Stimulated activated CD4-positive, alpha-beta T cell treated with anti-CD3 and anti-CD28 coated beads, Interleukin-12 subunit alpha, Interleukin-12 subunit beta, amount 100 ng/mL, for 4 hours (primary cell): ENCODE data around the gene CLDN4.
"Not testable (repeated sequence)": the region's sequence is repeated elsewhere in the genome, so short reads cannot be mapped to it uniquely, and the experiment has no call there.

Experiments
- DNase-seq: peaks from one replicate; pipeline ENCODE4 v3.0.0-alpha.2; 2020

CLDN4 gene

GRCh38 chr7:73830681-73831583, at the start of gene CLDN4:
Gene CLDN4 (plus strand): TSS chr7:73830996. CDS start chr7:73831202, 206 bp downstream.
- no peak for DNase-seq

GRCh38 chr7:73786588-73786987, 44.2 kb upstream of the CLDN4 start:
- no peak for DNase-seq

- not testable (repeated sequence) for DNase-seq
Measured at GRCh38 chr7:73787786-73788048, 43.1 kb upstream of the CLDN4 start.

- DNase-seq, result no peak
Measured at GRCh38 chr7:73789051-73789450, 41.7 kb upstream of the CLDN4 start.

- not testable (repeated sequence) for DNase-seq
Measured at GRCh38 chr7:73791170-73791690, 39.6 kb upstream of the CLDN4 start.

GRCh38 chr7:73795188-73795587, 35.6 kb upstream of the CLDN4 start:
- not testable (repeated sequence) for DNase-seq

- DNase-seq, result not testable (repeated sequence)
Measured at GRCh38 chr7:73796656-73797055, 34.1 kb upstream of the CLDN4 start.

- DNase-seq, result not testable (repeated sequence)
Measured at GRCh38 chr7:73797176-73797575, 33.6 kb upstream of the CLDN4 start.

- DNase-seq, result no peak
Measured at GRCh38 chr7:73799282-73800141, 31.3 kb upstream of the CLDN4 start.

GRCh38 chr7:73801577-73801976, 29.2 kb upstream of the CLDN4 start:
- no peak for DNase-seq

- no peak for DNase-seq
Measured at GRCh38 chr7:73802459-73802858, 28.3 kb upstream of the CLDN4 start.

- no peak for DNase-seq
Measured at GRCh38 chr7:73809467-73809951, 21.3 kb upstream of the CLDN4 start.

GRCh38 chr7:73810998-73811360, 19.8 kb upstream of the CLDN4 start:
- DNase-seq, result no peak

GRCh38 chr7:73811760-73812168, 19.0 kb upstream of the CLDN4 start:
- peak; percentile 56 for DNase-seq

GRCh38 chr7:73812996-73813395, 17.8 kb upstream of the CLDN4 start:
- no peak for DNase-seq

- DNase-seq, result no peak
Measured at GRCh38 chr7:73815436-73815835, 15.4 kb upstream of the CLDN4 start.

- DNase-seq, result no peak
Measured at GRCh38 chr7:73817121-73817520, 13.7 kb upstream of the CLDN4 start.

GRCh38 chr7:73820013-73820412, 10.8 kb upstream of the CLDN4 start:
- no peak for DNase-seq

- not testable (repeated sequence) for DNase-seq
Measured at GRCh38 chr7:73821597-73822285, 9.1 kb upstream of the CLDN4 start.

GRCh38 chr7:73822319-73823173, 8.2 kb upstream of the CLDN4 start:
- DNase-seq, result no peak

GRCh38 chr7:73823257-73823656, 7.5 kb upstream of the CLDN4 start:
- DNase-seq, result no peak
